HG03175 (cell line): ENCODE measurements around the gene TMEM184A.
"Not testable (repeated sequence)": the region's sequence is repeated elsewhere in the genome, so short reads cannot be mapped to it uniquely, and the experiment has no call there.

Experiments
- ATAC-seq: cut with Tn5 transposase; IDR thresholded peaks from one replicate; pipeline ENCODE4 v1.9.1; 2021; ENCODE audit warnings: mild to moderate bottlenecking, moderate library complexity; ENCODE audit not compliant: unreplicated experiment

TMEM184A gene

DNA sequence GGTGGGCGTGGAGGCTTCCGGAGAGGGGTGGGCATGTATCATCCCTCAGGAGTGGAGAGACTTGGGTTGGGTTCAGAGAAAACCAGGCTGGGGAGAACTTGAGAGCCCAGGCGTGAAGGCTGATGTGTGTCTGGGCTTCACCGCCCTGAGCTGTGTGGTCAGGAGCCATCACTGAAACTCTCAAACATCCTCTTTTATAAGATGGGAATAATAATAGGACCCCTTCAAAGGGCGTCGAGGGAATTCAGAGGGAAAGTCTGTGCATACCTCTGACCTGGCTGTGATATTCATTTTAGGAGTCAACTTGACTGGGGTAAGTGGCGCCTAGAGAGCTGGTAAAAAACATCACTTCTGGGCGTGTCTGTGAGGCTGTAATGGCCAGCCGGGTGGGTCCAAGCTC is 34.9 kb upstream of the TMEM184A start:
- ATAC-seq, result no peak

- no peak for ATAC-seq
Measured at GRCh38 chr7:1590476-1590875, 34.5 kb upstream of the TMEM184A start.

DNA sequence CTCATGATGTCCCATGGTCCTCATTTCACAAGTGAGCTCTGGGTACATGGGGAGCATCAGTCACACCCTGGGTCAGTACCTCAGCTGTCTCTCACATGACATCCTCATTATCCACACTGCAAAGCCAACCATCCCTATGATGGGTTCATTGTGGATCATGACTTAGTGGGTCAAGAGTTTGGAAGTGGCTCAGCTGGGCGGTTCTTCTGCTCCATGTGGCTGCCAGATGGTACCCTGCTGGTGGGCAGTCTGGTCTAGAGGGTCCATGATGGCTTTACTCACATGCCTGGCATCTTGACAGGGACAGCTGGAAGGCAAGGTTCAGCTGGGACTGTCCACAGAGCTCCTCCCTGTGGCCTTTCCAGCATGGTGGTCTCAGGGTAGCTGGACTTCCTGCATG is 33.0 kb upstream of the TMEM184A start:
- no peak for ATAC-seq

GRCh38 chr7:1587738-1588137 is 31.7 kb upstream of the TMEM184A start:
- no peak for ATAC-seq

GRCh38 chr7:1586827-1587705 is 31.1 kb upstream of the TMEM184A start:
- ATAC-seq, result no peak

DNA sequence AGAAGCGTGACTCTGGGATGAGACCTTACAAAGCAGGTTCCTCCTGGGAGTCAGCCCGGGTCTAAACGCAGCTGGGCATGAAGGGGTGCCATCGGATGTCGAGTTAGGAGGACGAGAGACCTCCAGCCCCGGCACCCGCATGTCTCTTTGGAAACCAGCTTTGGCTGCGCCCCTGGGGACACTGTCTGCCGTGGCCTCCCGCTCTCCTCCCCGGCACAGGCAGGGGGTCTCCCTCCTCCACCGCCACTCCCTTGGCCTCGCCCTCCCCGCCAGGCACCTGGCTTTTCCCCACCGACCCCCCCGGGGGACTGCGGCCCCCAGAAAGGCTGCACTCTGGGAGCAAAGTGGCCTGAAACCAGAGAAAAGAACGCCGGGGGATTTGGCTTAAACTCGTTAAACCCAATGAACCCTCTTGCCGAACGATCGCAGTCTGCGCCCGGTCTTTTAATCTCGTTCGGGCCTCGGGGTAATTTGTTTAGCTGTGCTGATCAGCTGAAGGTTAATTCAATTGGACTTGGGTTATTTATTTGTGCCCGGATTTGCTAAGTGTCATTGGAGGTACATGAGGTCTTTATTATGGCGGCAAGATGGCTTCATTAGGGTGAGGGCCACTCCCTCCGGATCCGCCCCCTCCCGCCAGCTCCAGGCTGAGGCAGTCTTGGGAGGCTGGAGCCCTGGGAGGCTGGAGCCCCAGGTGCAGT is 30.3 kb upstream of the TMEM184A start:
- ATAC-seq, result no peak

- no peak for ATAC-seq
Measured at GRCh38 chr7:1585142-1585981, 29.4 kb upstream of the TMEM184A start.

GRCh38 chr7:1584700-1585099 is 28.7 kb upstream of the TMEM184A start:
- ATAC-seq, result no peak

DNA sequence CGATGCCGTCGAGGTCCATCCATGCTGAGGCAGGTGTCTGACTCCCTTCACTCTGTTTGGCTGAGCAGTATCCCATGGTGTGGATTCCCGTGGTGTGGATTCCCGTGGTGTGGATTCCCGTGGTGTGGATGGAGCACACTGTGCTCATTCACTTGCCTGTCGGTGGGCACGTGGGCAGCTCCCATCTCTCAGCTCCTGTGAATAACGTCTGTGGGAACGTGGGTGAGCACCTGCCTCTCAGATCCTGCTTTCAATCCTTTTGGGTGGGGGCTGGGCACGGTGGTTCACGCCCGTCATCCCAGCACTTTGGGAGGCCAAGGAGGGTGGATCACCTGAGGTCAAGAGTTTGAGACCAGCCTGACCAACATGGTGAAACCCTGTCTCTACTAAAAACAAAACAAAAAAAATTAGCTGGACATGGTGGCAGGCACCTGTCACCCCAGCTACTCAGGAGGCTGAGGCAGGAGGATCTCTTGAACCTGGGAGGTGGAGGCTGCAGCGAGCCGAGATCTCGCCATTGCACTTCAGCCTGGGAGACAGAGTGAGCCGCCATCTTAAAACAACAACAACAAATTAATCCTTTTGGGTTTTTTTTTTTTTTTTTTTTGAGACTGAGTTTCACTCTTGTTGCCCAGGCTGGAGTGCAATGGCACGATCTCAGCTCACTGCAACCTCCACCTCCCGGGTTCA is 27.4 kb upstream of the TMEM184A start:
- not testable (repeated sequence) for ATAC-seq

DNA sequence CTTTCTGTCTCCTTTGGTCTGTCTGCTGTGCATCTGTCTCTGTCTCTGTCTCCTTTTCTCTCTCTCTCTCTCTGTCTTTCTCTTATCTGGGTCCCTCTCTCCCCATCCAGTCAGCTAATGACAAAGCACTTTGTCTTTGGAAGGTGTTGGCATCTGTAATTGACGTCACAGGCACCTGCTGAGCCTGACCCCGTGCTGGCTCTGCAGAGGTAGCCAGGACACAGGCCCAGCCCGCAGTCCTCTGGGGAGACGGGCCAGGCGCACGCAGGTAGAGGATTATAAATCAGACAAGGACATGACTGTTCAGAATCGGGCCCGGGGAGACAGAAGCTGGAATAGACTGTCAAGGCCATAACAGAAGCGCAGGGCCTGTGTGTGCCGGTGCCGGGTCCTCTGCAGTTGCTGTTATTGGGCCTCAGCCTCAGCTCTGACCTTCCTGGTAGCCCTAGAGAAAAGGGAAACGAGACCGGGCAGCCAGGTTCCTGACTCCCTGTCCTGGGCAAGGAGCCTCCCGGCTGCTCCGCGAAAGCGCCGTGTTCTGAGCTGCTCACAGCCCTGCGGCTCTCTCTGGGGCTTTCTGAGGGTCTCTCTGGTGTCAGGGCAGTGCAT is 24.5 kb upstream of the TMEM184A start:
- ATAC-seq, result no peak

DNA sequence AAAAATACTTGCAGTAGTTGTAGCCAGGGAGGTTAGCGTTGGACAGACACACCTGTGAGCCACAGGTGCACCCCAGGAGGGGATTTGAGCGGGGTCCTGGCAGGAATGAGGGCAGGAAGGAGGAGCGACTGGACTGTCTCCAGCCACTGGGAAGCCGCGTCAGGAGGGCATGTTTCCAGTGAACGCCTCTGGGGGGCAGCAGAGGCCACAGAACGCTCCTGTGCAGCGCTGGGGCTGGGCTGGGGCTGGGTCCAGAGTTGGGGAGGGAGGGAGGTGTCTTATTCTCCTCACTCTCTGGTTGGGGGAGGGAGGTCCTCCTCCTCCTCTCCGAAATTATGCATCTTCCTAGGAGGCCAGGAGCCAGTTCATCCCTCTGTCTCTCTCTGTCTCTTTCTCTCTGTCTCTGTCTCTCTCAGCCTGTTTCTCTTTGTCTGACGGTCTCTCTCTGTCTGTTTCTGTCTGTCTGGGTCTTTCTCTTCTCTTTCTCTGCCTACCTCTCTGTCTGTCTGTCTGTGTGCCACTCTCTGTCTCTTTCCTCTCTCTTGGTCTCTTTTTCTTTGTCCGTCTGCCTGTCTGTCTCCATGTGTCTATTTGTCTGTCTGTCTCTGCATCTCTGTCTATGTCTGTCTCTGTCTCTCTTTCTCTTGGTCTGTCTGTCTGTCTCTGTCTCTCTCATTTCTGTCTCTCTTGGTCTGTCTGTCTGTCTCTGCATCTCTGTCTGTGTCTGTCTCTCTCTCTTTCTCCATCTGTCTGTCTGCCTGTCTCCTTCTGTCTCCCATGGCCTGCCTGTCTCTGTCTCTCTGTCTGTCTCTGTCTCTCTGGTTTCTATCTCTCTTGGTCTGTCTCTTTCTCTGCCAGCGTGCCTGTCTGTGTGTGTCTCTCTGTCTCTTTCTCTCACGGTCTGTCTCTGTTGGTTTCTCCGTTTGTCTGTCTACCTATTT is 23.7 kb upstream of the TMEM184A start:
- ATAC-seq, result peak; percentile 63

DNA sequence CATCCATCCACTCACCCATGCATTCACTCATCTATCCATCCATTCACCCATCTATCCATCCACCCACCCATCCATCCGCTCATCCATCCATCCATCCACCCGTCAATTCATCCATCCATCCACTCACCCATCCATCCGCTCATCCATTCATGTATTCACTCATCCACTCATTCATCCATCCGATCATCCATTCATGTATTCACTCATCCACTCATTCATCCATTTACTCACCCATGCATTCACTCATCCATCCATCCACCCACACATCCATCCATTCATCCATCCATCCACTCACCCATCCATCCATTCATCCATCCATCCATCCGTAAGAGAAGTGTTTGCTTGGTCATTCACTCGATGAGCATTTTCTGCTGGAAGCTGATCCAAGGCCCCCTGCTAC is 22.5 kb upstream of the TMEM184A start:
- no peak for ATAC-seq

- ATAC-seq, result no peak
Measured at GRCh38 chr7:1576521-1577253, 20.7 kb upstream of the TMEM184A start.

- ATAC-seq, result no peak
Measured at GRCh38 chr7:1575809-1576208, 19.8 kb upstream of the TMEM184A start.

DNA sequence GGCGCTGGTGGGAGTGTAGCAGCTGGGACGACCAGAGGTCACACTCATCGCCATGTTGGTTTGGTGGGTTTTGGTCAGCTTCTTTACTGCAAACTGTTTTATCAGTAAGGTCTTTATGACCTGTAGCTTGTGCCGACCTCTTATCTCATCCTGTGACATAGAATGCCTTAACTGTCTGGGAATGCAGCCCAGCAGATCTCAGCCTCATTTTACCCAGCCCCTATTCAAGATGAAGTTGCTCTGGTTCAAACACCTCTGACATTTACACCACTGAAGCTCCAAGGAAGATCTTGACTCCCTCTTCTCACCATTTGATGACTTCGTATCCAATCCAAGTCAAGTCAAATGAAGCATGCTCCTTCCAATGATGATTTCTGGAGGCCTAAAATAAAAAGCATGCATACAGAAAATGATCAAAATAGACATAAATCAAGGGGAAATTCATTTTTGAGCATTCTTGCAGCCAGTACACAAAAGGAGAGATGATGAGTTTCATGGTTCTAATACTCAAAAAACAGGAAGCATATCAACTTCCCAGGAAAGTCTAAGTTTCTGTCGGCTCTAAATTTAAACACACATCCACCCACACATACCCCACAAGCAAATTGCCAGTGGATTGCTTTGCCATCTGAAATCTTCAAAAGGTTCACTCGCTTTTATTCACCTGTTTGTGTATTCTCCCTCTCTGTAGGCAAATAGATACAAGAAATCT is 16.3 kb upstream of the TMEM184A start:
- ATAC-seq, result no peak

DNA sequence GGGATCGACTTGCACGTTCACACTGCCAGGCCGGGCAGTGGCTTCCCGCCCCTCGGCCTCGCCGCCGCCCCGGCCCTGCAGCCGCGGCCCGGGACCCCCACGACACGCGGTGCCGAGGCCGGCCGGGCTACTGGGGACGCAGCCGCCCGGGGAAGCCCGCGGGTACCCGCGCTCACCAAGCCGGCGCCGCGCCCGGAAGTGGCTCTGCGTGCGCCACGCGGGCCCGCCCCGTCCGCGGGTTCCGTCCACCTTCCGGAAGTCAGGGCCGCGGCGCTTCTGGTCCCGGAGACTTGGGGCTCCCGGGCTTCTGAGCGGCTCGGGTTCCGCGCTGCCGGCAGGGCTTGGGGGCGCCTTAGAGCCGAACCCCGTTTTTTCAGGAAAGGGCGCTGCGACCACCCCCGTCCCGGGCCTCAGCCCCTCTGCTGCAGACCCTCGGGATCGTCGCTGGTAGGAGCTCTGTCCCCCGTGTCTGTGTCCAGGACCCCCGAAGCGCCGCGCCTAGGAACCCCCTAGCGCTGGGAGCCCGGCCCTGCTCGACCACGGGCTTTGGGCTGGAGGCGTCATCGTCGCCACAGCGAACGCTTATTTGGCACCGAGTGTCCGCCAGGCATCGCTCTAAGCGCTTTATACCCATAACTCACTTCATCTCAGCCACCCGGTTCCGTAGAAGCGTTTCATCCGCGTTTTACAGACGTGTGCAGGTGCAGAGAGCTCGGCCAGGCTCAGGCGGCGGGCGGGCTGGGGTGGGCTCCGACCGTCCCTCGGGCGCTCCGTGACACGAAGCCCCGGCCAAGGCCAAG is 14.0 kb upstream of the TMEM184A start, which contains the start of gene PSMG3:
PSMG3 (minus strand) TSS at position 200 of the 800 bp plus-strand sequence. CDS start 693 bp downstream, outside the sequence.
- peak; percentile 88 for ATAC-seq

DNA sequence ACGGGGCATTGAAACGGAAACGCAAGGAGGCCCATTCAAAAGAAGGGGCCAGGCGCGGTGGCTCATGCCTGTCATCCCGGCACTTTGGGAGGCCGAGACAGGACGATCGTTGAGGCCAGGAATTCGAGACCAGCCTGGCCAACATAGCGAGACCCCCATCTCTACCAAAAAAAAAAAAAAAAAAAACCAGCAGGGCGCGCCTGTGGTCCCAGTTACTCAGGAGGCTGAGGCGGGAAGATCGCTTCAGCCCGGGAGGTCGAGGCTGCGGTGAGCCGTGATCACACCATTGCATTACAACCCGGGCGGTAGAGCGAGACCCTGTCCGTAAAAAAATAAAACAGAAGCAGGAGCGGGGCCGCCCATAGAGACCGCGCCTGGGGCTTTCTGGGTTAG is 13.4 kb upstream of the TMEM184A start:
- no peak for ATAC-seq
